ENCODE results near the gene HSPB6. TPM values are rescaled to one million over a fixed set of nuclear protein-coding genes. Genes with fewer than 3 reads are reported as not detected.
A peak's percentile ranks its signal among the peaks of the same experiment; 100 is the strongest.

Gene HSPB6
- total RNA-seq, 4 donors from 2014 or later, result 107 to 203 (median 128) TPM

GRCh38 chr19:35752746-35753350, 4.0 kb downstream of the HSPB6 start:
- DNase-seq (ENCODE audit: low spot score), result no peak
- no peak for TF ChIP-seq CTCF (IDR thresholded peaks at IDR 0.05)

DNA sequence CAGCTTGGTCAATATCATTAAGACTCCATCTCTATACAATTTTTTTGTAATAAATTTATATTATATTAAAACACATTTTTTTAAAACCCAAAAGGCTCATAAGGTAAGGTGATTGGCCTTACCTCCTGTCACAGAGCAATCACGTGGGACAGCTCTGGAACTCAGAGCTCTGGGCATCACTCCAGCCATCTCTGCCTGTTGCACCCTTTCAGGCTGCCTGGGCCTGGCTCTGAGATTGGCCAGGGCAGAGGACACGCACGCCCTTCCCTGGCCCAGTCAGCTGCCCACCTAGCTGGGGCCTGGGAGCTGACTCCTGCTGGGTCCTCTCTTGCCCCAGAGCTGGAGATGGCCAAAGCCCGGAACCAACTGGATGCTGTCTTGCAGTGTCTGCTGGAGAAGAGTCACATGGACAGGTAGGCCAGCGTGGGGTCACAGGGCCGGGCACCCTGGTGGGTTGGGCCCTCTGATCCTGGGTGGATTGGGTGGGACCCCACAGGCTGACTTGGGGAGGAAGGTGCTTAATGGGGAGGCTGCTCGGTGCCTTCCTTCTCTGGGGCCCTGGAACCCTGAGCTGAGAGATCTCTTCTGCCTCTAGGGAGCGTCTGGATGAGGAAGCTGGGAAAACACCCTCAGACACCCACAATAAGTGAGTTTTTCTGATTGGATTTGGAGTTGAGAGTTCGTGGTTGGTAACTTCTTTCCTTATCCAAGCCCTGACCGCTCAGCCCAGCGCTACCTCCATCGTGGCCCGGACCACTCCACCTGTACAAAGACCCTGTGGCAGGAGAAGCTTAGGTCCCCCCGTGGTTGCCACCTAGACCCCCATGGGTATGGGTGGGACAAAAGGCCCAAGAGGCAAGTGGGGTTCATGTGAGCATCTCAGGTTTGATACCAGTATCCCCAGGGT, 4.7 kb downstream of the HSPB6 start:
- ATAC-seq (ENCODE audit: low FRiP score) (no peak), DNase-seq (ENCODE audit: low spot score) (no peak)
- no peak for TF ChIP-seq CTCF (IDR thresholded peaks at IDR 0.05)

More at GRCh38 chr19:35752746-35753350, 4.0 kb downstream of the HSPB6 start:
- no peak for ATAC-seq (ENCODE audit: low FRiP score)

GRCh38 chr19:35750167-35750566, 6.7 kb downstream of the HSPB6 start:
- no peak for ATAC-seq (ENCODE audit: low FRiP score)
- no peak for DNase-seq (ENCODE audit: low spot score)
- no peak for TF ChIP-seq CTCF (IDR thresholded peaks at IDR 0.05)

- TF ChIP-seq CTCF (IDR thresholded peaks at IDR 0.05), result no peak
- peak; percentile 99 for DNase-seq (ENCODE audit: low spot score)
Observed at GRCh38 chr19:35748106-35749020, 8.5 kb downstream of the HSPB6 start, which contains the start of gene LIN37. LIN37 (plus strand) TSS chr19:35748576; CDS start chr19:35748725, 149 bp downstream.

GRCh38 chr19:35746531-35746930, 10.3 kb downstream of the HSPB6 start:
- no peak for TF ChIP-seq CTCF (IDR thresholded peaks at IDR 0.05)
- ATAC-seq (ENCODE audit: low FRiP score) (no peak), DNase-seq (ENCODE audit: low spot score) (no peak)

More at GRCh38 chr19:35748106-35749020, 8.5 kb downstream of the HSPB6 start, which contains the start of gene LIN37:
- peak; percentile 90 for ATAC-seq (ENCODE audit: low FRiP score)

GRCh38 chr19:35746087-35746462, 10.8 kb downstream of the HSPB6 start:
- TF ChIP-seq CTCF (IDR thresholded peaks at IDR 0.05), result no peak
- DNase-seq (ENCODE audit: low spot score), result no peak
- no peak for ATAC-seq (ENCODE audit: low FRiP score)
